DOHH2 (cell line): ENCODE data around the gene PMEL.

Source experiments
- EZH2phosphoT487 ChIP-seq: fragments of 200-600 bp; sonication (generic); IDR thresholded peaks from 2 replicates; pipeline ENCODE4 v1.6.1; 2017; ENCODE audit warnings: borderline replicate concordance, mild to moderate bottlenecking, antibody characterized with exemption, low read length, moderate library complexity, mixed read lengths
- TF ChIP-seq, protein P1 (sequence below): fragments of 200-600 bp; sonication (generic); IDR thresholded peaks from one replicate; pipeline ENCODE4 v1.5.1; 2014; ENCODE audit warnings: antibody characterized with exemption, mild to moderate bottlenecking, low read depth, low read length; ENCODE audit not compliant: poor library complexity, severe bottlenecking

DNA sequence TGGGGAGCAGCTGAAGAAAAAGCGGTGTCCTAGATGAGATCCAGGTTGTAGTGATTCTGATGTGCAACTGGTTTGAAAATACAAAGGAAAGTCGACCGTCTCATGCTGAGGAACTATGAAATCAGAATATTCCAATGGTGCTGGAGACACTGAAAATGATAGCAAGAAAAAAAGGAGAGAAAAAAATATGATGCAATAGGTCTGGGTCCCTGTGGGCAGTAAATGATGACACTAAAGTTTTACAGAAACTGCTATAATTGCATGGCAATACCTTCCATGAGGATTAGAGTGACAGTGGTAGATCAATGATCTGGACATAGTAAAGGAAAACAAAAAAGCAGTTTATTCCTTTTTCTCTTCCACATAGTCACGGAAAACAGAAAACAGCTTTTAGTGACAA is 40.5 kb downstream of the PMEL start:
- TF ChIP-seq, protein P1, sequence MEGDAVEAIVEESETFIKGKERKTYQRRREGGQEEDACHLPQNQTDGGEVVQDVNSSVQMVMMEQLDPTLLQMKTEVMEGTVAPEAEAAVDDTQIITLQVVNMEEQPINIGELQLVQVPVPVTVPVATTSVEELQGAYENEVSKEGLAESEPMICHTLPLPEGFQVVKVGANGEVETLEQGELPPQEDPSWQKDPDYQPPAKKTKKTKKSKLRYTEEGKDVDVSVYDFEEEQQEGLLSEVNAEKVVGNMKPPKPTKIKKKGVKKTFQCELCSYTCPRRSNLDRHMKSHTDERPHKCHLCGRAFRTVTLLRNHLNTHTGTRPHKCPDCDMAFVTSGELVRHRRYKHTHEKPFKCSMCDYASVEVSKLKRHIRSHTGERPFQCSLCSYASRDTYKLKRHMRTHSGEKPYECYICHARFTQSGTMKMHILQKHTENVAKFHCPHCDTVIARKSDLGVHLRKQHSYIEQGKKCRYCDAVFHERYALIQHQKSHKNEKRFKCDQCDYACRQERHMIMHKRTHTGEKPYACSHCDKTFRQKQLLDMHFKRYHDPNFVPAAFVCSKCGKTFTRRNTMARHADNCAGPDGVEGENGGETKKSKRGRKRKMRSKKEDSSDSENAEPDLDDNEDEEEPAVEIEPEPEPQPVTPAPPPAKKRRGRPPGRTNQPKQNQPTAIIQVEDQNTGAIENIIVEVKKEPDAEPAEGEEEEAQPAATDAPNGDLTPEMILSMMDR = no peak
- no peak for TF ChIP-seq EZH2phosphoT487
